NCI-H1930 (cell line): ENCODE results near the gene PLEKHM3.

Experiments
- DNase-seq, 2 experiments: peaks; one replicate each; lab custom pipeline; 2025; lab: John Stamatoyannopoulos, UW

PLEKHM3 gene

DNA sequence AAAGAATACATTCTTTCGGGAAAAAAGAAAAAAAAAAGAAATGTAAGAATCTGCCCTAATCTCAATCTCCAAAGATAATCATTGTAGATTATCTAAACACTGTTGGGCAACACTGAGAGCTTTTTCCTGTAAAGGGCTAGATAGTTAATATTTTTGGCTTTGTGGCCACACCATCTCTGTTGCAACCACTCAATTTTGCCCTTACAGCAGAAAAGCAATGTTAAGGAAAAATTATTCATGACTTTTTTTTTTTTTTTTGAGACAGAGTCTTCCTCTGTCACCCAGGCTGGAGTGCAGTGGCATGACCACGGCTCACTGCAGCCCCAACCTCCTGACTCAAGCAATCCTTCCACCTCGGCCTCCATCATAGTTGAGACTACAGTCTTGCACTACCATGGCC lies 238.3 kb downstream of the PLEKHM3 start:
- DNase-seq, result no peak

DNA sequence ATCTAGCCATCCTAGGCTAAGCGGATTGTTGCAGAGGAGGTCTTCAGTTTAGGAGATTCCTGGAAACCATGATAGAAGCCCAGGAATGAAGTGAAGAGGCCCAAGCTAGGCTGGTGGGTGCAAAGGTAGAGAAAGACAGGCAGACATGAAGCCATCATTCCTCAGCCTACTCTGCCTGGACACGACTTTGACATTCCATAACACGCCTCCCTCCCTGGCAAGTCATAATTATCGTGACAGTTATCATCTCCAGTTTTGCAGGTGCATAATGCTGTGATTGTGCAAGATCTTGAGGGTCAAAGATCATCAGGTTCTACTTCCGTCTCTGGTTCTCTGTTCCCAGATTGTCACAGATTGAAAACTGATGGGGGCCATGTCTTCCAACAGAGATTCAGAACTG lies 240.4 kb downstream of the PLEKHM3 start:
- no peak for DNase-seq

DNA sequence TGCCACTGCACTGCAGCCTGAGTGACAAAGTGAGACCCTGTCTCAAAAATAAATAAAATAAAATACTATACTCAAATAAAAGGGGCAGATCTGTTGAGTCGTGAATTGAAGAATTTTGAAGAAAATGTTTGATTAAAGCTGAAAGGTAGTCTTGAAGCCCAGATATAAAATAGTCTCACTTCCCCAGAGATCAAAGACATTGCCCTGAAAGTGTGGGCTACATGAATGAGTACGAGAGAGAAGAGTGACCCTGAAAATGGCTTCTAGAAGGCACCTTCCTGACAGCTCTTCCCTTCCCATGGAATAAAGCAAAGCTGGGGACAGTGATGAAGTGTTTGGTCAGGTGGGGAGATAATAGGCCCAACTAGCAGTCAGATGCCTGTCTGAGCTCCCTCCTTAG lies 241.8 kb downstream of the PLEKHM3 start:
- no peak for DNase-seq

DNA sequence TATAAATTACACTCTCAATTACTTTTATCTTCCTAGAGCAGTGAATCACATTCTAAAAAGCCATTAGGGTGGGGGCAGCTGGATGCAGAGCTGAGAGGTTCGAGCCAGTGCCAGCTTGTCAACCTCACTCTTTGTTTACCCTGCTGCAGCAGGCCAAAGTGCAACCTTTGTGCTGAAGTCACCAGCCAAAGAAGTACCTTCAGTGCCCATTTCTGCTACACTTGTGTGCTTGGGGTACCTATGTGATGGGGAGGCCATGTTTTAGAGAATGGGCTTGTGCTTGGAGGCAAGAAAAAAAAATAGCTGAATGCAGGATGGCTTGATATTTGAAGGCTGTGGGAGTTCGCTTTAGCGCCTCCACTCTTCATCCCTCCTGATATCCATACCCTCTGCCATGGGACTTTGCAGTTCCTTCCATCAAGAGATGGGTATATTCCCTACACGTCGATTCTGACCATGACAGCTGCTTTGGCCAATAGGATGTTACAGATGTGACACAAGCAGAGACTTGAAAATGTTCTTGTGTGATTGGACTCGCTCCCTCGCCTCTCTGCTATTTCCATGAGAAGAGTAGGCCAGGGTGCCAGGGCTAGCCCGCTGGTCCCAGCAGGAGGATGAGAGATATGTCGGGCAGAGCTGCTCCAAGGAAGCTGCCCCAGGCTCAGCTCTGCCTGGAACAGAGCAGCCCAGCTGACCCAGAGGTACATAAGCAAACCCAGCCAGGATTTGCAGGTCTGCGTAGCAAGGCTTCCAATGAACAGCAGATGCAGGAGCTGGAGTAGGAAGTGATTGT lies 242.9 kb downstream of the PLEKHM3 start:
- no peak for DNase-seq

DNA sequence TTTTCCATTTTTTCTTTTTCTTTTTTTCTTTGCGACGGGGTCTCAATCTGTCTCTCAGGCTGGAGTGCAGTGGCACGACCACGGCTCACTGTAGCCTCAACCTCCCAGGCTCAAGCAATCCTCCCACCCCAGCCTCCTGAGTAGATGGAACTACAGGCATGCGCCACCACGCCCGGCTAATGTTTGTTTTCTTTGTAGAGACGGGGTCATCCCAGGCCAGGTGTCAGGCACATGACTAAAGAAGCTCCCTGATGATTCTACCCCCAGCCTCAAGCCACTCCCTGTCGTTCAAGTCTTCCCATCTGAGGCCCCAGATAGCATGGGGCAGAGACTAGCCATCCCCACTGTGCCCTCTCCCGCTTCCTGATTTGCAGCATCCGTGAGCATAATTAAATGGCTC lies 245.8 kb downstream of the PLEKHM3 start:
- DNase-seq, result no peak

DNA sequence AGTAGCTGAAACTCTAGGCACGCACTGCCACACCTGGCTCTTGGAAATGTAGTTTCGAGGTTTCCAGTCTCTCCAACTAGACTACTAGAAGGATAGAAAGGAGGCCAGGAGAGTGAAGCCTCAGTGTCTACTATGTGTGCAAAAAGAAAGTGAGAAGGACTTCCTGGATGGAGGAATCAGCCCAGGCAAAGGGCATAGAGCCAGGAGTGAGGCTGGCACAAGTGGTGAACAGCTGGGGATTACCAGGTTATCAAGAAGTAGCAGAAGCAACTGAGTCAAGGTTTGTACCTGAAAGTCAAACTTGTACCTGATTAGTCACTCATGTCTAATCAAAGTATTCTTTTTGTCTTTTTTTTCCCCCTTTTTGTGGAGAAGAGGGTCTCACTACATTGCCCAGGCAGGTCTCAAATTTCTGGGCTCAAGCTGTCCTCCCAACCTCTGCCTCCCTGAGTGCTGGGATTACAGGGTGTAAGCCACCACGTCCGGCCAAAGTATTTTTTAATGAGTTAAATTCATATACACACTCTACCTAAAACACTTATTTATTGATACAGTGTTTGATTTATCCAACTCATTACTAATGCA lies 246.9 kb downstream of the PLEKHM3 start:
- DNase-seq, result no peak

DNA sequence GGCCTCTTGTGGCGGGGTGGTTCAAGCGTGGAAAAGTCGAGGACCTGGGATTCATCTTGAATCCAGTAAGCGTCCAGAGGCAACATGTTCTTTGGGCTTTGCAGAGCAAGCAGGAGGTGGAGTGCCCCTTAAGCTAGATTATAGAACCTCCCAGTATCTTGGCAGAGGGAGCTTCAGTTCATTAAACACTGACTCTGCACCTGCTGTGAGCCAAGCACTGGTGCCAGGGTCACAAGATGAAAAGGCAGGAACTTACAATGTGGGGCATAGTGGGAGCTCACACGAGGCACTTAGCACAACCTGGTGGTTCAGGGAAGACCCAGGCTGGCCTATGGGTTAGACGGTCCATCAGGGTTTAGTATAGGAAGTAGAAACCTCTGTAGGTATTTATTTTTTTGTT lies 248.2 kb downstream of the PLEKHM3 start:
- DNase-seq, result no peak

DNA sequence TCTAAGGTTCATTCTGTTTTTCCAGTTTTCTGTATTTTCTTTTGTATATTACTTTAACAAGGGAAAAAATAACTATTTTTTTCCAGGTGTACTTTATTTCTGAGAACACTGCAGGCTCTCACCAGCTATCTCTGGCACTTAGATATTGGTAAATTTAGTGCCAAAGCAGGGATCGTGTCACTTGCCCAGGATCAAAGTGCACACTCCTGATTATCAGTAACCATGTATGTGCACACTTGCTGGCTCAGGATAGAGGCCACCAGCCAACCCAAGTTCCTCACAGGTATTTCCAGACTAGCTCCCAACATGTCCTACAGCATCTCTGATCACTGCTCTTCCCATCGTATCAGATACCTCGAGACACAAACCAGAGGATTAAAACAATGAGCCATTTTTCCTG lies 249.9 kb downstream of the PLEKHM3 start:
- DNase-seq, result no peak

DNA sequence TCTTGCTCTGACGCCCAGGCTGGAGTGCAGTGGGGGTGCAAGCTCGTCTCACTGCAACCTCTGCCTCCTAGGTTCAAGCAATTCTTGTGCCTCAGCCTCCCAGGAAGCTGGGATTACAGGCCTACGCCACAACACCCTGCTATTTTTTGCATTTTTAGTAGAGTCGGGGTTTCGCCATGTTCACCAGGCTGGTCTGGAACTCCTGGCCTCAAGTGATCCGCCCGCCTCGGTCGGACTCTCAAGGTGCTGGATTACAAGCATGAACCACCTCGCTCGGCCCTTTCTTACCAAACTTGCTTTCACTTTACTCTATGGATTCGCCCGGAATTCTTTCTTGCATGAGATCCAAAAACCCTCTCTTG lies 252.5 kb downstream of the PLEKHM3 start:
- no peak for DNase-seq

DNA sequence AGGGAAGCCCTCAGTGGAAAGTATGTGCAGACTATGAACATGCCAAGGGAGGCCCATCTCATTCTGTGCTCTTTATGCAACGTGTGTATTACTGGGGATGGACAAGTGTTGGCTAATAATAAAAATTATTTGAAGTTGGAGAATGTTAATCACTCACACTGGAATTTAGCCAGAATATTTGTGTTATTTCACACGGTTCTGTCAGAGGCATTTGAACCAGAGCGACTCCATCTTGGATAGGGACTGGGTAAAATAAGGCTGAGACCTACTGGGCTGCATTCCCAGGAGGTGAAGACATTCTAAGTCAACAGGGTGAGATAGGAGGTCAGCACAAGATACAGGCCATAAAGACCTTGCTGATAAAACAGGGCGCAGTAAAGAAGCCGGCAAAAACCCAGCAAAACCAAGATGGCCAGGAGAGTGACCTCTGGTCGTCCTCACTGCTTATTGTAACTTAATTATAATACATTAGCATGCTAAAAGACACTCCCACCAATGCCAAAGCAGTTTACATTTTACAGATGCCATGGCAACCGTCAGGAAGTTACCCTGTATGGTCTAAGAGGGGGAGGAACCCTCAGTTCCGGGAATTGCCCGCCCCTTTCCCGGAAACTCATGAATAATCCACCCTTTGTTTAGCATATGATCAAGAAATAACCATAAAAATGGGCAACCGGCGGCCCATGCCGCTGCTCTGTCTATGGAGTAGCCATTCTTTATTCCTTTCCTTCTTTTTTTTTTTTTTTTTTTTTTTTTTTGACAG lies 253.1 kb downstream of the PLEKHM3 start:
- DNase-seq, result no peak

DNA sequence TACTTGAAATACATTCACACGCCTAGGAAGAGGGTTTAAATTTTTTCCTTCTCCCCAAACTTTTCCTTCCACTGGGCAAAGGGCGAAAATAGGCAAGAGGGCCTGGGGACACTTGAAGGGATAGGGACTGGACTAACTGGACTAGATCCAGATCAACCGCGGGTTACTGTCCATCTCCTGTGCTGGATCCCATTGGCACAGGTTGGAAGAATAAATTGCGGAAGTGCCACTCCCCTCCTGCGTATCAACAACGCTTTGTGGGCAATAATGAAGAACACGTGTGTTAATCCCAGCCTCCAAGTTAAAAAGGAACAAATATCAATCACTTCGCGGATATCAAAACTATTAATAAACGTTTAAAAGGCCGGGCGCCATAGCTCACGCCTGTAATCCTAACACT lies 253.9 kb downstream of the PLEKHM3 start:
- no peak for DNase-seq
